Cortex of kidney (tissue), 1 donor: ENCODE measurements around the gene OASL.
"Not testable (repeated sequence)": the region's sequence is repeated elsewhere in the genome, so short reads cannot be mapped to it uniquely, and the experiment has no call there.

Source experiments
- DNase-seq: peaks from one replicate; lab custom pipeline; 2025; lab: John Stamatoyannopoulos, UW

Gene OASL

GRCh38 chr12:121059031-121059898 is 20.2 kb upstream of the OASL start:
- DNase-seq: no peak

GRCh38 chr12:121057794-121058193 is 18.7 kb upstream of the OASL start:
- DNase-seq: no peak

- no peak for DNase-seq
Observed at GRCh38 chr12:121053706-121054105, 14.7 kb upstream of the OASL start.

GRCh38 chr12:121050725-121051124 is 11.7 kb upstream of the OASL start:
- no peak for DNase-seq

GRCh38 chr12:121048442-121048841 is 9.4 kb upstream of the OASL start:
- no peak for DNase-seq

- DNase-seq: not testable (repeated sequence)
Observed at GRCh38 chr12:121047400-121047799, 8.4 kb upstream of the OASL start.

- DNase-seq: no peak
Observed at GRCh38 chr12:121043067-121043466, 4.0 kb upstream of the OASL start.

GRCh38 chr12:121036810-121037326 is 2.2 kb downstream of the OASL start:
- DNase-seq: no peak

GRCh38 chr12:121034616-121035305 is 4.3 kb downstream of the OASL start:
- DNase-seq: no peak

GRCh38 chr12:121033625-121034349 is 5.3 kb downstream of the OASL start:
- DNase-seq: no peak

- DNase-seq: no peak
Observed at GRCh38 chr12:121030576-121031212, 8.4 kb downstream of the OASL start.

GRCh38 chr12:121026274-121027045 is 12.6 kb downstream of the OASL start:
- no peak for DNase-seq

GRCh38 chr12:121025442-121026226 is 13.4 kb downstream of the OASL start:
- no peak for DNase-seq

- DNase-seq: no peak
Observed at GRCh38 chr12:121023799-121024198, 15.2 kb downstream of the OASL start.

- no peak for DNase-seq
Observed at GRCh38 chr12:121022713-121023112, 16.3 kb downstream of the OASL start.

- no peak for DNase-seq
Observed at GRCh38 chr12:121021754-121022153, 17.3 kb downstream of the OASL start.

- DNase-seq: no peak
Observed at GRCh38 chr12:121018860-121019617, 20.0 kb downstream of the OASL start.

GRCh38 chr12:121017966-121018491 is 21.0 kb downstream of the OASL start:
- DNase-seq: no peak
